Endothelial cell of umbilical vein (primary cell): ENCODE results near the gene TEX53. TPM values are rescaled to one million over a fixed set of nuclear protein-coding genes. Genes with fewer than 3 reads are reported as not detected.
A peak's percentile ranks its signal among the peaks of the same experiment; 100 is the strongest.

ENCODE experiments used
- BruUV-seq: library from RNA; stranded (reverse); fragments of 400-500 nt; replicated peaks from 2 replicates; lab custom pipeline; 2021; lab: Mats Ljungman, UMichigan
- CTCF ChIA-PET: fragments of 300-600, 350-600 bp; sonication (Branson Sonifier 250); formaldehyde crosslinking; loops from one replicate; lab custom pipeline; 2021; ENCODE audit warnings: antibody characterized with exemption, inconsistent platforms; lab: Charles Lee
- POLR2A ChIA-PET: fragments of 300-600, 350-600 bp; sonication (Branson Sonifier 250); formaldehyde crosslinking; loops from one replicate; lab custom pipeline; 2021; ENCODE audit warnings: antibody characterized with exemption, inconsistent platforms; lab: Charles Lee
- DNase-seq: peaks from one replicate; pipeline ENCODE4 v3.0.0-alpha.2; 2011; ENCODE audit warnings: low read depth, low spot score
- FAIRE-seq: peaks from 2 replicates; lab custom pipeline; 2011; peaks lifted over from hg19 to GRCh38; lab: Jason Lieb, UNC
- H2AFZ ChIP-seq: 2 replicates; pipeline ENCODE4 v1.6.0; 2012; ENCODE audit warnings: low read depth, low read length, control low read depth, inconsistent platforms
- H3K27ac ChIP-seq: 2 replicates; pipeline ENCODE4 v1.5.1; 2011; ENCODE audit warnings: low read depth, mild to moderate bottlenecking, control low read depth, low read length, moderate library complexity; ENCODE audit not compliant: insufficient read depth
- H3K27me3 ChIP-seq, 2 experiments: 2 replicates each; pipeline versions ENCODE4 v1.6.0 to v1.6.1; 2011; ENCODE audit warnings: low read length in 2 of 2, mixed read lengths in 1 of 2; ENCODE audit not compliant: control insufficient read depth in 2 of 2, insufficient read depth in 2 of 2
- H3K36me3 ChIP-seq, 2 experiments: 2 replicates in 1 of 2; 3 replicates in 1 of 2; pipeline ENCODE4 v1.5.1; 2011; ENCODE audit warnings: low read length in 2 of 2, mild to moderate bottlenecking in 1 of 2, moderate library complexity in 1 of 2; ENCODE audit not compliant: control insufficient read depth in 2 of 2, insufficient read depth in 2 of 2; ENCODE audit errors: extremely low read depth in 1 of 2
- H3K4me1 ChIP-seq: 3 replicates; pipeline ENCODE4 v1.5.1; 2011; ENCODE audit warnings: mild to moderate bottlenecking, low read length; ENCODE audit not compliant: control insufficient read depth, insufficient read depth; ENCODE audit errors: extremely low read depth
- H3K4me2 ChIP-seq: 2 replicates; pipeline ENCODE4 v1.6.1; 2011; ENCODE audit warnings: low read length, control low read depth, mixed read lengths; ENCODE audit not compliant: insufficient read depth
- H3K4me3 ChIP-seq, 3 experiments: fragments of 200-600 bp in 1 of 3; sonication (generic), shearing (Covaris generic) in 1 of 3; replicated peaks in 1 of 3; 2 replicates each; pipeline ENCODE4 v1.5.1; 2011 to 2016; ENCODE audit warnings: control low read depth in 3 of 3, low read length in 3 of 3, mild to moderate bottlenecking in 2 of 3, inconsistent platforms in 1 of 3, low read depth in 1 of 3, moderate library complexity in 1 of 3; ENCODE audit not compliant: insufficient read depth in 1 of 3
- H3K79me2 ChIP-seq: 2 replicates; pipeline ENCODE4 v1.6.0; 2012; ENCODE audit warnings: low read length, inconsistent platforms; ENCODE audit not compliant: control insufficient read depth, insufficient read depth
- H3K9ac ChIP-seq: replicated peaks from 2 replicates; pipeline ENCODE3; 2011; ENCODE audit warnings: low read length, control low read depth; ENCODE audit not compliant: insufficient read depth; ENCODE audit errors: extremely low read depth
- H3K9me1 ChIP-seq: replicated peaks from 3 replicates; pipeline ENCODE4 v1.6.0; 2011; ENCODE audit warnings: mild to moderate bottlenecking, low read length; ENCODE audit not compliant: control insufficient read depth, insufficient read depth; ENCODE audit errors: extremely low read depth
- H3K9me3 ChIP-seq: replicated peaks from 2 replicates; pipeline ENCODE4 v1.5.1; 2012; ENCODE audit warnings: low read length, inconsistent platforms; ENCODE audit not compliant: control insufficient read depth, insufficient read depth
- H4K20me1 ChIP-seq: replicated peaks from 2 replicates; pipeline ENCODE3; 2011; ENCODE audit warnings: mild to moderate bottlenecking, low read length; ENCODE audit not compliant: control insufficient read depth, insufficient read depth; ENCODE audit errors: extremely low read depth
- EZH2 ChIP-seq: IDR thresholded peaks from 2 replicates; pipeline ENCODE4 v1.6.1; 2012; ENCODE audit warnings: borderline replicate concordance, low read depth, mild to moderate bottlenecking, moderate library complexity, low read length, inconsistent platforms; ENCODE audit not compliant: severe bottlenecking
- FOS ChIP-seq: IDR thresholded peaks from 2 replicates; pipeline ENCODE4 v1.6.1; 2011; ENCODE audit warnings: mild to moderate bottlenecking, low read length, moderate library complexity, borderline replicate concordance; ENCODE audit not compliant: insufficient read depth
- GATA2 ChIP-seq: IDR thresholded peaks from 2 replicates; pipeline ENCODE4 v1.7.0; 2011; ENCODE audit warnings: low read depth, mild to moderate bottlenecking, moderate library complexity, mixed read lengths, low read length; ENCODE audit not compliant: insufficient read length, insufficient read depth
- JUN ChIP-seq: IDR thresholded peaks from 2 replicates; pipeline ENCODE4 v1.6.1; 2011; ENCODE audit warnings: borderline replicate concordance, low read depth; ENCODE audit not compliant: insufficient read length, insufficient read depth
- MYC ChIP-seq: IDR thresholded peaks from one replicate; pipeline ENCODE4 v1.6.1; 2011; ENCODE audit warnings: mild to moderate bottlenecking, low read depth, low read length
- POLR2A ChIP-seq: IDR thresholded peaks from 2 replicates; pipeline ENCODE4 v1.6.1; 2012; ENCODE audit warnings: low read depth, mild to moderate bottlenecking, control low read depth, low read length
- POLR2AphosphoS5 ChIP-seq: IDR thresholded peaks from 2 replicates; pipeline ENCODE4 v1.6.1; 2012; ENCODE audit warnings: low read depth, mild to moderate bottlenecking, control low read depth, low read length, moderate library complexity; ENCODE audit not compliant: insufficient read depth
- dilution Hi-C: fragments of 300-500 bp; cut with MboI; formaldehyde crosslinking; loops from one replicate; pipeline ENCODE4 v1.15.0; 2019; ENCODE audit warnings: low sequenced_read_pairs; ENCODE audit not compliant: extremely low pct_ligation_motif_present
- intact Hi-C: fragments of 100-400 bp; cut with micrococcal nuclease; formaldehyde crosslinking; loops from one replicate; pipeline ENCODE4 v1.10.0; 2022
- polyA plus RNA-seq, 4 experiments: library from polyadenylated mRNA; depleted of rRNA in 3 of 4; stranded (reverse) in 3 of 4; unstranded in 1 of 4; fragments of >200 nt; gene quantifications; 2 replicates each; pipeline versions ENCODE4 v1.2.1 to v1.2.3, GENCODE V29; 2011 to 2012; ENCODE audit warnings: missing spikeins in 1 of 4
- total RNA-seq: library from RNA; stranded (reverse); gene quantifications from 2 replicates; pipeline ENCODE4 v1.2.3, GENCODE V29; 2021
- TF ChIP-seq, protein P1 (sequence below), 2 donors: IDR thresholded peaks; 1 replicate in 1 of 2; 2 replicates in 1 of 2; pipeline ENCODE4 v1.5.1; 2011; ENCODE audit warnings: low read length in 2 of 2, mild to moderate bottlenecking in 2 of 2, moderate library complexity in 2 of 2, control low read depth in 1 of 2, inconsistent platforms in 1 of 2, low read depth in 1 of 2; ENCODE audit not compliant: insufficient read depth in 1 of 2; ENCODE audit errors: extremely low read depth in 1 of 2
- TF ChIP-seq, protein P2 (sequence below): IDR thresholded peaks from 2 replicates; pipeline ENCODE4 v1.6.1; 2011; ENCODE audit not compliant: insufficient read depth, insufficient read length

Gene TEX53
- total and polyA plus RNA-seq, 2 donors (not counting 3 experiments of a cell fraction or from before 2014, with no cell fraction given): not detected

DNA sequence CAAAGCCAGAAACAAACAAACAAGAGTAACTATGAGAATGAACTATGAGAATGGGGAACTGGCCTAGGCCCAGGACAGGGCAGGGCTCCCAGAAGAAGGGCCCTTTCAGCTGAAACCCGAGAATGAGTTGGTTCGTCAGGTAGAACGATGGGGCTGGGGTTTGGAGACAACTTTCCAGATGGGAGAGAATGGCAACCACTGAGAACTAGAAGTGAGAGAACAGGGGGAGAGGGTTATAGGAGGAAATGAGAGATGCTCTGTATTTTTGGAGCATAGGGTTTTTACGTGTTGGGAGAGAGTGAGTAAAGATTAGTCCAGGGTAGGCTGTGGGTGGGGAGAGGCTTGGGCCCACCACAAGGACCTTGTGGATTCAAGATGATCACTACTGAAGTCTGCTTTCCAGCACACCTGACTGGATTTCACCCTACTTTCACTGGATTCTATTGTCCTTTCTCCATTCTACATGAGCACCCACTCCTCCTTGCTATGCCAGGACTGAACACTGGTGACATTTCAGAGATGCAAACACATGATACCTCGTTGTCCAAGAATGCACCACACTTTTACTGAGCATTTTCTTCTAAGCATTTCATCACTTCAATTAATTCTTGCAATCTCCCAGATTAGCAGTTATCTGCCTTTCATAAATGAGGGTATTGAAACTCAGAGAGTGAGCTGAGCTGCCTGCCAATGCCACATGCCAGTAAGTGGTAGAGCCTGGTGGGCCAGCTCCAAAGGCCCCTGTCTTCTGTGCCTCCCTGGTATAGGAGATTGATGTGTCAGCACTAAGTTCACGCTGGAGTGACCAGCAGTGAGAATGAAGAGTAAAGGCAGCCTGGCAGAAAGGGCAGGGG is 49.7 kb downstream of the TEX53 start:
- H3K4me2 ChIP-seq: no peak overlapping the region
- DNase-seq (no peak), FAIRE-seq (no peak)
- intact Hi-C loops: no loop called here
- H3K27ac ChIP-seq: no peak overlapping the region
- dilution Hi-C loops: no loop called here
- no peak for TF ChIP-seq POLR2AphosphoS5
- TF ChIP-seq MYC: no peak
- no peak for TF ChIP-seq GATA2
- no peak for TF ChIP-seq POLR2A
- no peaks in the 10 kb centered on the region for H3K9me3 ChIP-seq
- H3K9ac ChIP-seq: no peak overlapping the region
- H4K20me1 ChIP-seq: no peaks in the 10 kb centered on the region
- no TSS peak for BruUV-seq
- no peaks in the 10 kb centered on the region for H3K79me2 ChIP-seq
- H3K27me3 ChIP-seq: no peaks in the 10 kb centered on the region
- CTCF ChIA-PET: interaction anchor here (1.9 to 2.2 kb wide), 2 partner anchors 45 to 202 kb away, joined by 8 to 15 read pairs; no protein-coding TSS in a partner anchor
- H3K4me3 ChIP-seq: no peak overlapping the region
- H3K9me1 ChIP-seq: no peaks in the 10 kb centered on the region
- no peak overlapping the region for H2AFZ ChIP-seq
- no peaks in the 10 kb centered on the region for H3K36me3 ChIP-seq
- H3K4me1 ChIP-seq: peaks cover 16% of the 10 kb centered on the region
- POLR2A ChIA-PET: no interaction called here

DNA sequence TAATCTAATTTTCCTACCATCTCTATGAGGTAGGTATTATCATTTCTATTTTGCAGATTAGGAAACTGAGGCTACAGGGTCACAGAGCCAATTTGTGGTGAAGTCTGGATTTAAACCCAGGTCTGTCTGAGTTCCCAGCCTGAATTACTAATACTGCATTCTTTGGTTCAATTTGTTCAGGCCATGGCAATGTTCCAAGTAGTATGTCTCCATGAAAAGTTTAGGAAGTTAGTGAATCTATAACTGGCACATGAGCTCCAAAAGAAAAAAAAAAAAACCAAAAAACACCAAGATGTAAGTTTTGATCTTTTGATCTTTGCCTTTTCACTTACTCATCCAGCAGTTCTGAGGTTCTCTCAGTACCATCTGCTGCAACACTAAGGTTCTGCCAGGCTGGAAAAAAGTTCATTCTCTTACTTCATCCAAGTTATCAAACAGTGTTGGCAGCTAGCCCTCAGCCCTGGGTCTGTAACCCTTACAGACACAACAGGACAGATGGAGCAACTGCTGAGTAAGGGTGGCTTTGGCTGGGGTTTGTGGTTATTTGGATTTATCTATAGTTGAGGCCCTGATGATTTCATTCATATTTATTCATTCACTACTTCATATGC is 50.9 kb downstream of the TEX53 start:
- CTCF ChIA-PET: interaction anchor here (0.8 to 4.0 kb wide), 5 partner anchors 11 to 201 kb away, joined by 3 to 17 read pairs (median 8); no protein-coding TSS in a partner anchor

More for the DNA sequence above, 50.9 kb downstream of the TEX53 start:
- H3K79me2 ChIP-seq: no peaks in the 10 kb centered on the region
- no peaks in the 10 kb centered on the region for H3K9me1 ChIP-seq
- no peaks in the 10 kb centered on the region for H4K20me1 ChIP-seq
- intact Hi-C loops: no loop called here
- DNase-seq (peak; percentile 68), FAIRE-seq (no peak)
- H3K9ac ChIP-seq: no peak overlapping the region
- peaks cover 11% of the 10 kb centered on the region for H3K4me1 ChIP-seq
- no peak overlapping the region for H3K4me3 ChIP-seq
- no peaks in the 10 kb centered on the region for H3K36me3 ChIP-seq
- dilution Hi-C loops: no loop called here
- no peak overlapping the region for H3K27ac ChIP-seq
- no peak overlapping the region for H2AFZ ChIP-seq
- no peaks in the 10 kb centered on the region for H3K27me3 ChIP-seq
- H3K4me2 ChIP-seq: no peak overlapping the region
- POLR2A ChIA-PET: interaction anchor here (1.2 kb wide), 1 partner anchor 20 kb away, joined by 3 read pairs; the partner anchor contains the start of gene ATP6V1G1
- TF ChIP-seq GATA2 (no peak), FOS (no peak), MYC (no peak), POLR2A (no peak), JUN (no peak), EZH2 (no peak), POLR2AphosphoS5 (no peak)
- TF ChIP-seq, protein P1, sequence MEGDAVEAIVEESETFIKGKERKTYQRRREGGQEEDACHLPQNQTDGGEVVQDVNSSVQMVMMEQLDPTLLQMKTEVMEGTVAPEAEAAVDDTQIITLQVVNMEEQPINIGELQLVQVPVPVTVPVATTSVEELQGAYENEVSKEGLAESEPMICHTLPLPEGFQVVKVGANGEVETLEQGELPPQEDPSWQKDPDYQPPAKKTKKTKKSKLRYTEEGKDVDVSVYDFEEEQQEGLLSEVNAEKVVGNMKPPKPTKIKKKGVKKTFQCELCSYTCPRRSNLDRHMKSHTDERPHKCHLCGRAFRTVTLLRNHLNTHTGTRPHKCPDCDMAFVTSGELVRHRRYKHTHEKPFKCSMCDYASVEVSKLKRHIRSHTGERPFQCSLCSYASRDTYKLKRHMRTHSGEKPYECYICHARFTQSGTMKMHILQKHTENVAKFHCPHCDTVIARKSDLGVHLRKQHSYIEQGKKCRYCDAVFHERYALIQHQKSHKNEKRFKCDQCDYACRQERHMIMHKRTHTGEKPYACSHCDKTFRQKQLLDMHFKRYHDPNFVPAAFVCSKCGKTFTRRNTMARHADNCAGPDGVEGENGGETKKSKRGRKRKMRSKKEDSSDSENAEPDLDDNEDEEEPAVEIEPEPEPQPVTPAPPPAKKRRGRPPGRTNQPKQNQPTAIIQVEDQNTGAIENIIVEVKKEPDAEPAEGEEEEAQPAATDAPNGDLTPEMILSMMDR (IDR thresholded peaks at IDR 0.05; ENCODE audit: extremely low read depth in 1 of 2, insufficient read depth in 1 of 2, low read depth in 1 of 2, low read length in 2 of 2): no peak
- TF ChIP-seq, protein P2, sequence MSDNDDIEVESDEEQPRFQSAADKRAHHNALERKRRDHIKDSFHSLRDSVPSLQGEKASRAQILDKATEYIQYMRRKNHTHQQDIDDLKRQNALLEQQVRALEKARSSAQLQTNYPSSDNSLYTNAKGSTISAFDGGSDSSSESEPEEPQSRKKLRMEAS: no peak
- no TSS peak for BruUV-seq
- no peaks in the 10 kb centered on the region for H3K9me3 ChIP-seq
